Naive B cell (primary cell): Measurements from ENCODE around the gene HNRNPA0. TPM values are rescaled to one million over a fixed set of nuclear protein-coding genes. Genes with fewer than 3 reads are reported as not detected.
"Not testable (repeated sequence)": the region's sequence is repeated elsewhere in the genome, so short reads cannot be mapped to it uniquely, and the experiment has no call there.

ENCODE experiments used
- ATAC-seq, 2 donors: fragments of 150-1000 bp; cut with Tn5 transposase; 2 replicates each; pipeline ENCODE4 v1.10.0; 2021; ENCODE audit warnings: low read depth in 2 of 2, mild to moderate bottlenecking in 2 of 2, moderate library complexity in 2 of 2
- DNase-seq: peaks from one replicate; pipeline ENCODE4 v3.0.0; 2022
- H3K27ac Mint-ChIP-seq, 6 donors: one replicate each; pipeline ENCODE4 v1.8.0; 2020 to 2022; ENCODE audit warnings: mild to moderate bottlenecking in 6 of 6, mixed read lengths in 6 of 6, moderate library complexity in 5 of 6, inconsistent platforms in 2 of 6
- H3K27me3 Mint-ChIP-seq, 3 donors: one replicate each; pipeline ENCODE4 v1.8.0; 2021 to 2022; ENCODE audit warnings: mixed read lengths in 3 of 3, mild to moderate bottlenecking in 1 of 3
- H3K36me3 Mint-ChIP-seq, 2 donors: one replicate each; pipeline ENCODE4 v1.8.0; 2020 to 2022; ENCODE audit warnings: mixed read lengths in 2 of 2, inconsistent platforms in 1 of 2, mild to moderate bottlenecking in 1 of 2
- H3K4me1 Mint-ChIP-seq, 3 donors: one replicate each; pipeline ENCODE4 v1.8.0; 2020 to 2022; ENCODE audit warnings: mixed read lengths in 3 of 3, inconsistent platforms in 1 of 3, mild to moderate bottlenecking in 1 of 3, moderate library complexity in 1 of 3
- H3K4me3 Mint-ChIP-seq, 8 donors: one replicate each; pipeline ENCODE4 v1.8.0; 2020 to 2022; ENCODE audit warnings: mild to moderate bottlenecking in 8 of 8, mixed read lengths in 8 of 8, moderate library complexity in 8 of 8, inconsistent platforms in 2 of 8
- H3K9me3 Mint-ChIP-seq, 7 donors: one replicate each; pipeline ENCODE4 v1.8.0; 2020 to 2022; ENCODE audit warnings: mixed read lengths in 7 of 7, mild to moderate bottlenecking in 5 of 7, inconsistent platforms in 2 of 7, moderate library complexity in 1 of 7
- polyA plus RNA-seq, 6 donors: library from polyadenylated mRNA; unstranded; fragments of 300-500 nt; fragmentation: Illumina TruSeq; gene quantifications; one replicate each; pipeline ENCODE4 v1.2.3, GENCODE V29; 2021; ENCODE audit warnings: low read depth in 6 of 6

HNRNPA0 gene
- polyA plus RNA-seq: 10 to 100 TPM in 5 of 6 donors, 1 to 10 TPM in 1; 7.3 to 22.2 (median 17.9) TPM

GRCh38 chr5:137754188-137754960, at the start of gene HNRNPA0:
Gene HNRNPA0, minus strand, starts transcription at chr5:137754363. Its CDS starts 297 bp downstream, at chr5:137754066.
- H3K27me3 Mint-ChIP-seq: no peaks in the 10 kb centered on the region
- peak within 1 kb of the TSS; percentile 100 for H3K27ac Mint-ChIP-seq
- H3K4me1 Mint-ChIP-seq: peaks cover 22 to 45% (median 27%) of the 10 kb centered on the region in 3 donors
- DNase-seq (peak; percentile 98), ATAC-seq (peak; percentile 81 to 82)
- peak within 1 kb of the TSS; percentile 87 to 100 (median 98) for H3K4me3 Mint-ChIP-seq
- no peaks in the 10 kb centered on the region for H3K9me3 Mint-ChIP-seq
- peaks cover 0 to 4% of the 10 kb centered on the region in 2 donors for H3K36me3 Mint-ChIP-seq

- DNase-seq (no peak), ATAC-seq (no peak)
- H3K4me1 Mint-ChIP-seq: peaks cover 2 to 9% (median 4%) of the 10 kb centered on the region in 3 donors
- peaks cover 0 to 3% (median 0%) of the 10 kb centered on the region in 7 donors for H3K9me3 Mint-ChIP-seq
- H3K4me3 Mint-ChIP-seq: no peak overlapping the region
- no peak overlapping the region for H3K27ac Mint-ChIP-seq
- no peaks in the 10 kb centered on the region for H3K36me3 Mint-ChIP-seq
- H3K27me3 Mint-ChIP-seq: no peaks in the 10 kb centered on the region
These were observed 48.4 kb upstream of the HNRNPA0 start for GRCh38 chr5:137802282-137803210.

DNA sequence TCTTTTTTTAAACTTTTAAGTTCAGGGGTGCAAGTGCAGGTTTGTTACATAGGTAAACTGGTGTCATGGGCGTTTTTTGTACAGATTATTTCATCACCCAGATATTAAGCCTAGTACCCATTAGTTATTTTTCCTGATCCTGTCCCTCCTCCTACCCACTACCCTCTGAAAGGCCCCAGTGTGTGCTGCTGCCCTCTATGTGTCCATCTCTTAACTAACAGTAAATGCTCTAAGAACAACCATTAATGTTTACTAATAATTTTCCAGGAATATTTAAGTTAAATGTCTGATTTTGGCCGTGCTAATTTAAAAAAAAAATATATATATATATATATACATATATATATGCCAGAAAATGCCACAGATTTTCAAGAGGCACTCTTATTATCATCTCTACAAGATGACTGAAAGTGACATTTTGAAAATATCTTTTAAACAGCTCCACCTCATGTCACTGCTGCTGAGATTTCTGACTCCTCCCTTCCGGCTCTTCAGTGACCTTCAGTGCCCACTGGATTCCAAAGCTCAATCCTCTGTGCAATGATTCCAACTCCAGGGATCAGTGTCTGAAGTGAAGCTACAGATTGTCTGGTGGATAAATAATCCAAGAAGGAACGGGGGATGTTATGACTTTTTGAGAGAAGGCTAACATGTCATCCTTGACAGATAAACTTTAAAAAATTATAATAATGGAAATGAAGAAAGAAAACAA, 46.7 kb upstream of the HNRNPA0 start:
- no peak overlapping the region for H3K27ac Mint-ChIP-seq
- H3K4me3 Mint-ChIP-seq: no peak overlapping the region
- no peaks in the 10 kb centered on the region for H3K36me3 Mint-ChIP-seq
- DNase-seq (no peak), ATAC-seq (no peak)
- no peaks in the 10 kb centered on the region for H3K9me3 Mint-ChIP-seq
- no peaks in the 10 kb centered on the region for H3K27me3 Mint-ChIP-seq
- peaks cover 0 to under 1% (median 0%) of the 10 kb centered on the region in 3 donors for H3K4me1 Mint-ChIP-seq

DNA sequence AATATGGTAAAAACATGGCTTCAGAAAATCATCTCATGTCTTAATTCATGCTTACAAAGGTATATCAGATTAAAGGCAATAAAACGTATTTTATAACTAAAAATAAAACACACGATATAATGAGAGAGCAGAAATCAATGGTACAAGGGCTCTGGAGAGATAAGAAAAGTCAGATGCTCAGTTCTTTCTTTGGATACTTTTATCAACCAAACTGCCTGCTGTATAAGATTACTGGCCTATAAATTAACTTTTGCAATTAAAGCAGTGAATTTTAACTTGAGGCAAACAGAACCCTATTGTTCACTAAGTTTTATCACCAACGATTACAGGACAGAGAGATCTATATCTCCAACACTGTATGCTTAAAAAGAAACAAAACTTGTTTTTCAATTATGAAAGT, 42.1 kb upstream of the HNRNPA0 start:
- ATAC-seq: no peak
- no peaks in the 10 kb centered on the region for H3K27me3 Mint-ChIP-seq
- H3K4me1 Mint-ChIP-seq: no peaks in the 10 kb centered on the region
- DNase-seq: no peak
- no peak overlapping the region for H3K4me3 Mint-ChIP-seq
- no peaks in the 10 kb centered on the region for H3K9me3 Mint-ChIP-seq
- no peak overlapping the region for H3K27ac Mint-ChIP-seq
- H3K36me3 Mint-ChIP-seq: no peaks in the 10 kb centered on the region

- H3K36me3 Mint-ChIP-seq: no peaks in the 10 kb centered on the region
These were observed 40.7 kb upstream of the HNRNPA0 start for GRCh38 chr5:137794863-137795262.

GRCh38 chr5:137792303-137792702, 38.1 kb upstream of the HNRNPA0 start:
- Mint-ChIP-seq H3K4me1 (peaks cover 3 to 9% (median 6%) of the 10 kb centered on the region in 3 donors), H3K27me3 (no peaks in the 10 kb centered on the region), H3K9me3 (peaks cover 0 to 9% (median 0%) of the 10 kb centered on the region in 7 donors), H3K4me3 (no peak overlapping the region), H3K36me3 (no peaks in the 10 kb centered on the region), H3K27ac (peak overlapping the region in 1 of 6 donors; percentile 13)
- ATAC-seq: no peak
- DNase-seq: no peak

More at GRCh38 chr5:137794863-137795262, 40.7 kb upstream of the HNRNPA0 start:
- H3K27ac Mint-ChIP-seq: no peak overlapping the region
- H3K27me3 Mint-ChIP-seq: no peaks in the 10 kb centered on the region
- no peak overlapping the region for H3K4me3 Mint-ChIP-seq
- no peaks in the 10 kb centered on the region for H3K4me1 Mint-ChIP-seq
- DNase-seq (no peak), ATAC-seq (no peak)
- no peaks in the 10 kb centered on the region for H3K9me3 Mint-ChIP-seq

DNA sequence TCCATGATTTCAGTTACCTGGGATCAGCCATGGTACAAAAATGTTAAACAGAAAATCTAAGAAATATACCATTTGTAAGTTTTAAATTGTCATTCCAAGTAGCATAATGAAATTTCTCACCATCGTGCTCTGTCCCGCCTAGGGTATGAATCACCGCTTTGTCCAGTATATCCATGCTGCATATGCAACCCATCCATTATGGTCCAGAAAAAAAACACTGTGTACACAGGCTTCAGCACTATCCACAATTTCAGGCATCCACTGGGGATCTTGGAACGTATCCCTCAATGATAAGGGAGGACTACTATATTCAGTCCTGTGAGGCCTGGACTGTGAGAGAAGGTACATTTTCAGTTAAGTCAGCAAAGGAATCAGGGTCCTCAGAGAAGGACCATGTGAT, 37.6 kb upstream of the HNRNPA0 start:
- Mint-ChIP-seq H3K27me3 (no peaks in the 10 kb centered on the region), H3K9me3 (peaks cover 0 to 9% (median 0%) of the 10 kb centered on the region in 7 donors), H3K4me3 (no peak overlapping the region), H3K4me1 (peaks cover 7 to 14% (median 11%) of the 10 kb centered on the region in 3 donors), H3K27ac (no peak overlapping the region), H3K36me3 (no peaks in the 10 kb centered on the region)
- ATAC-seq (no peak), DNase-seq (no peak)

GRCh38 chr5:137791387-137791786, 37.2 kb upstream of the HNRNPA0 start:
- DNase-seq: no peak
- peaks cover 11 to 18% (median 15%) of the 10 kb centered on the region in 3 donors for H3K4me1 Mint-ChIP-seq
- H3K36me3 Mint-ChIP-seq: no peaks in the 10 kb centered on the region
- no peak overlapping the region for H3K27ac Mint-ChIP-seq
- no peaks in the 10 kb centered on the region for H3K27me3 Mint-ChIP-seq
- no peak for ATAC-seq
- H3K4me3 Mint-ChIP-seq: no peak overlapping the region
- peaks cover 0 to 9% (median 0%) of the 10 kb centered on the region in 7 donors for H3K9me3 Mint-ChIP-seq

- not testable (repeated sequence) for DNase-seq, H3K36me3 Mint-ChIP-seq, ATAC-seq, H3K27me3 Mint-ChIP-seq, H3K4me3 Mint-ChIP-seq, H3K27ac Mint-ChIP-seq
- Mint-ChIP-seq H3K4me1 (peaks cover 16 to 26% (median 20%) of the 10 kb centered on the region in 3 donors), H3K9me3 (peaks cover 0 to 12% (median 2%) of the 10 kb centered on the region in 7 donors)
These were observed 34.4 kb upstream of the HNRNPA0 start for GRCh38 chr5:137788560-137788959.

- no peaks in the 10 kb centered on the region for H3K27me3 Mint-ChIP-seq
- peaks cover 0 to 10% (median 2%) of the 10 kb centered on the region in 7 donors for H3K9me3 Mint-ChIP-seq
- H3K4me3 Mint-ChIP-seq: no peak overlapping the region
- no peak for DNase-seq
- H3K4me1 Mint-ChIP-seq: peaks cover 13 to 28% (median 25%) of the 10 kb centered on the region in 3 donors
- no peak overlapping the region for H3K27ac Mint-ChIP-seq
- peaks cover 0 to 8% of the 10 kb centered on the region in 2 donors for H3K36me3 Mint-ChIP-seq
- no peak for ATAC-seq
These were observed 28.9 kb upstream of the HNRNPA0 start for GRCh38 chr5:137782984-137783536.

DNA sequence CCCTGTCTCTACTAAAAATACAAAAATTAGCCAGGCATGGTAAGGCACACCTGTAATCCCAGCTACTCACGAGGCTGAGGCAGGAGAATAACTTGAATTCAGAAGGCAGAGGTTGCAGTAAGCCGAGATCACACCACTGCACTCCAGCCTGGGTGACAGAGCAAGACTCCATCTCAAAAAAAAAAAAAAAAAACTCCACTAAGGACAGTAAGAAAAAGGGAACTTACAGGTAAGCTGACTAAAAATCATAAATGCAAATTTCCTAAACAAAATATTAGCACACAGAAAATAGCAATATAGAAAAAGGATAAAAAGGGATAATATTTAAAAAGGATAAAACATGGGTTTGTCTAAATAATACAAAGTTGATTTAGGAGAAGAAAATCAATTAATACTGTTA, 27.9 kb upstream of the HNRNPA0 start:
- no peak for DNase-seq
- peaks cover 0 to 10% (median under 1%) of the 10 kb centered on the region in 7 donors for H3K9me3 Mint-ChIP-seq
- ATAC-seq: no peak
- H3K4me1 Mint-ChIP-seq: peaks cover 11 to 20% (median 15%) of the 10 kb centered on the region in 3 donors
- no peaks in the 10 kb centered on the region for H3K27me3 Mint-ChIP-seq
- H3K36me3 Mint-ChIP-seq: peaks cover 0 to 8% of the 10 kb centered on the region in 2 donors
- H3K4me3 Mint-ChIP-seq: no peak overlapping the region
- no peak overlapping the region for H3K27ac Mint-ChIP-seq

DNA sequence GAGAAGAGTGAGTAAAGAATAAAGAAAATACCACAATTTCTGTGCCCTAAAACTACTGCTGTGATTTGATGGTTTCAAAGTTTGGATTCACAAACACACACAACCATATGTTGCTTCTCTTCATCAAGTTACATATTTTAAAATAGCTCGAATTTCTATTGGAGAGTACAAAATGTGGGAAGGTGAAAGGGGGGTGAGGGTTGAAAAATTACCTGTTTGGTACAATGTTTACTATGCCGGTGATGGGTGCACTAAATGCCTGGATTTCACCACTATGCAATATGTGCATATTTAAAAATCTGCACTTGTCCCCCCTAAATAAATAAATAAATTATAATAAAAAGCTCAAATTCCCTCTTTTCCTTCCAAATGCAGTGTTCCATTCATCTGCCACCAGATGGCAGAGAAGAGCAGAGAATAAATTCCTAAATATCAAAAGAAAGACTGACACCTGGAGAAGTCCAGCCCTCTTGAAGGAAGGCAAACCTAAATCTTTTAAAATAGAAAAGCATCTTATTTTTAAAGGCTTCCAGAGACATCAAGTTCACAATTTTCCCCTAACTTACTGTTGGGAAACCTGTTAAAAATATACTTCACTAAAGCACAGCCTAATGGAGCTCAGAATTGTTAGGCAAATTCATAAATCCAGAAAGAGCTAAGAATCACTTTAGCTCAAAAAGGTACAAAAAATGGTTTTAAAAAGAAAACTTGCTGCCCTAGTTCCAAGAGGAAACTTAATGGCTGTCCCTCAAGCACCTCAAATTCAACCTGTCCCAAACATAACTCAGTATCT, 24.8 kb upstream of the HNRNPA0 start:
- Mint-ChIP-seq H3K9me3 (no peaks in the 10 kb centered on the region), H3K27me3 (no peaks in the 10 kb centered on the region), H3K4me3 (no peak overlapping the region), H3K4me1 (peaks cover 0 to 8% (median 0%) of the 10 kb centered on the region in 3 donors), H3K27ac (no peak overlapping the region), H3K36me3 (peaks cover 0 to 2% of the 10 kb centered on the region in 2 donors)
- ATAC-seq (no peak), DNase-seq (peak; percentile 19)
